ENCODE measurements around the gene GLT8D1.

GLT8D1 gene

GRCh38 chr3:52712291-52713212 is 7.0 kb upstream of the GLT8D1 start:
- DNase-seq, result no peak

- DNase-seq, result no peak
These were observed 4.9 kb upstream of the GLT8D1 start for GRCh38 chr3:52710512-52710911.

GRCh38 chr3:52707585-52707984 is 2.0 kb upstream of the GLT8D1 start:
- no peak for DNase-seq

GRCh38 chr3:52705438-52705687 is 228 bp downstream of the GLT8D1 start:
- DNase-seq, result no peak

GRCh38 chr3:52704611-52705437 is 767 bp downstream of the GLT8D1 start:
- DNase-seq, result no peak

- DNase-seq, result no peak
These were observed 2.2 kb downstream of the GLT8D1 start for GRCh38 chr3:52703341-52703740.

- no peak for DNase-seq
These were observed 8.0 kb downstream of the GLT8D1 start for GRCh38 chr3:52697632-52697965.

- no peak for DNase-seq
These were observed 8.6 kb downstream of the GLT8D1 start for GRCh38 chr3:52696830-52697631.

- no peak for DNase-seq
These were observed 9.6 kb downstream of the GLT8D1 start for GRCh38 chr3:52695798-52696671.

GRCh38 chr3:52694528-52695189 is 10.9 kb downstream of the GLT8D1 start:
- no peak for DNase-seq

GRCh38 chr3:52693071-52693470 is 12.5 kb downstream of the GLT8D1 start:
- no peak for DNase-seq

- no peak for DNase-seq
These were observed 15.0 kb downstream of the GLT8D1 start for GRCh38 chr3:52690560-52690959.

- DNase-seq, result no peak
These were observed 16.4 kb downstream of the GLT8D1 start for GRCh38 chr3:52689151-52689550.

GRCh38 chr3:52688266-52688665 is 17.3 kb downstream of the GLT8D1 start:
- no peak for DNase-seq

- peak; percentile 91 for DNase-seq
These were observed 19.6 kb downstream of the GLT8D1 start, which contains the start of the genes GNL3 and PBRM1 for GRCh38 chr3:52685709-52686691. TSS of gene GNL3 (plus strand) at chr3:52686032. CDS start at chr3:52686093, 61 bp downstream. TSS of gene PBRM1 (minus strand) at chr3:52685913.

- DNase-seq, result peak; percentile 74
These were observed 20.3 kb downstream of the GLT8D1 start for GRCh38 chr3:52685285-52685708.

GRCh38 chr3:52684184-52684583 is 21.4 kb downstream of the GLT8D1 start:
- DNase-seq, result no peak

- DNase-seq, result no peak
These were observed 22.0 kb downstream of the GLT8D1 start for GRCh38 chr3:52683611-52684010.

- DNase-seq, result no peak
These were observed 23.6 kb downstream of the GLT8D1 start for GRCh38 chr3:52682016-52682415.

- DNase-seq, result no peak
These were observed 24.0 kb downstream of the GLT8D1 start for GRCh38 chr3:52681596-52681995.

Measured in CD4-positive, alpha-beta T cell treated with Interleukin-6 for 4 hours (primary cell).